Stimulated activated CD8-positive, alpha-beta memory T cell treated with anti-CD3 and anti-CD28 coated beads, Interleukin-4, amount 100 ng/mL, for 24 hours (primary cell): ENCODE data around the gene RAD51B.

ENCODE experiments used
- DNase-seq: peaks from one replicate; pipeline ENCODE4 v3.0.0-alpha.2; 2020; ENCODE audit warnings: low read depth

Gene RAD51B

GRCh38 chr14:68774771-68775613 is 955.4 kb downstream of the RAD51B start:
- DNase-seq = no peak

- DNase-seq = no peak
Measured at GRCh38 chr14:68775614-68776126, 956.1 kb downstream of the RAD51B start.

- DNase-seq = no peak
Measured at GRCh38 chr14:68777644-68778043, 958.1 kb downstream of the RAD51B start.
